Suppressor macrophage (primary cell): ENCODE data around the gene MPRIP.

Source experiments
- DNase-seq, 4 experiments: peaks; one replicate each; pipeline ENCODE4 v3.0.0-alpha.2; 2020 to 2022

Gene MPRIP

GRCh38 chr17:17087424-17088015, 45.3 kb downstream of the MPRIP start:
- DNase-seq = no peak

- DNase-seq = no peak
Measured at GRCh38 chr17:17088086-17088485, 45.8 kb downstream of the MPRIP start.

DNA sequence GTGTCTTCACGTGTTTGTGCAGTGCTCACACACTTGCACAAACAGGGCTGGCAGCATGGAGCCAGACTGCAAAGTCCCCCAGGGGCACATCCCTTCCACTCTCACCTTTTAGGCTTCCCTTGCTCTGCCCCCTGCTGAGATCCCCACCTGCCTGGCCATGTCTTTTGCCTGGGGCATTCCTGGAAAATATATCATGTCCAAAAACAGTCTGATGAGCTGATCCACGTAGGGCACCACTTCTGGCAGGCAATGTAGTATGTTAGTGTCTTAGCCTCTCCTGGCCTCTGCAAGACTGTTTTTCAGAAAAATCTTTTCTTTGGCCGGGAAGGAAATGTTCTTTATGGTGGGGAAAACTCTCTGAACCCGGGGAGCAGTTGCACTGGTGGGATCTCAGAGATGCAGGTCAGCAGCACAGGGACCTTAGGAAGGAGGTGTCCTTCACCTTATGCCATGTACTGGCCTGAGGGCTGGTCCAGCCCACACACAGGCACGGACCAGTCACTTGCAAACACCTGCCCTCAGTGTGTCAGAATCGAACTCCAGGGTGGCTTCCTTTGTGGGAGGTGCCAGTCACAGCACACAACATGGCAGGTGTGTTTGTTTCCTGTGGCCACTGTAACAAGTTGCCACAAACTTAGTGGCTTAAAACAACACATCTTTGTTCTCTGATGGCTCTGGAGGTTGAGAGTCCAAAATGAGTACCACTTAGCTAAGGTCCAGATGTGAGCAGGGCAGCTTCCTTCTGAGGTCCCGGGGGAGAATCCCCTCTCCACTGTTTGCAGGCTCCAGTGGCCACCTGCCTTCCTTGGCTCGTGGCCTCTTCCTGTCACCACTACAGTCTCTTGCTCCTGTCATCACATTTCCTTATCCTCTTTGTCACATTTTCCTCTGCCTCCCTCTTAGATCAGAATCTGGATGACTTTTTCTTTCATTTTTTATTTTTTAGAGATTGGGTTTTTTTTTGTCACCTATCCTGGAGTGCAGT, 46.6 kb downstream of the MPRIP start:
- DNase-seq = no peak

DNA sequence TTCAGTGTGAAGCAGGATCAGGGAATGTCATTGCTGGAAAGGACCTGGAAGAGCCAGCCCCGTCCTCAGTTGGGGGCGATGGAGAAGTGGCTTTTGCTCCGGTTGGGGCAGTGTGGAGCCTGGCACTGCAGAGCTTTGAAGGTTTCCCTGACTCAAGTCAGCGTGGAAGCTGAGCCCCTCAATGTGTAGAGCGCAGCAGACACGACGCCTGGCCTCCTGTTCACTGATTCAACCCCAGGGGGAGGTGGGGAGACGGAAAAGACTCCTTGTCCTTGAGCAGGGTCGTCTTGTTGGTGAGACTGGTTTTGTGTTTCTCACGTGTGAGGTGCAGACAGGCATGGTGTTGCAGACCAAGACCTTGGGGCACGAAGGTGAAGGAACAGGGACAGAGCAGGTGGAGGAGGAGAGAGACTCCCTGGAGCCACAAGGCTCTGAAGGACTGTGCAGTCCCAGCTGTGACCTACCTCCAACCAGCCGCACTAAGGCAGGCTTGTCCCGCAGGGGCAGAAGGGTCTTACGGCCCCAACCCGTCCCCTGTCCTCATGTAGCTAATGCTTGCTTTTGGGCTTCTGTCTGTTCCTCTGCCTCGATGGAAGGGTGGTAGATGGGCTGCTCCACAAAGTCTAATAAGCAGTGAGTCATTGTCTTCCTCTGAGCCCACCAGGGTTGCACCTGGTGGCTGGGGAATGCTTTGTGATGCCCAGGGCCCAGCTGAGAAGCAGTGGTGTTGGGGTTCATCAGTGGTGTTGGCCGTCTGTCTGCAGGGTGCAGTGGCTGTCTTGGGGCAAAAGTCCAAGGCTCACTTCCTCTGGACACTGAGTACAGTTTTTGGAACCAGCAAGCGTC, 47.8 kb downstream of the MPRIP start:
- no peak for DNase-seq

- DNase-seq = no peak
Measured at GRCh38 chr17:17090642-17091103, 48.4 kb downstream of the MPRIP start.

DNA sequence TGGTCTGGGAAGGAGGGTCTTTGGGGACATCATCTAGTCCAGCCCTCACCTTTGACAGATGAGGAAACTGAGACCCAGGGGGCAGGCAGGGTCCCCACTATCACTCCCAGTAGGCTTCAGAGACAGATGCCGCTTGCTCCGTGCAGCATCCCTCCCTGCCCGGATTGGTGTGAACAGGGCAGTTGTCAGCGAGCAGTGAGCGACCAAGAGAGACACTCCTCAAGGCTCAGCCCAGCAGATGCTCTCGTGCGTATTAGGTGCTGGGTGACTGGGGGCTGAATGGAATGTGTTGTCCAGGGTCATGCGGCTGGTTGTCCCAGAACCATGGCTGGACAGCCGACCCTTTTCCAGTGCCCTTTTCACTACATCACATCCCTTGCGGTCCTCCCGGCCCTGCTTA, 49.0 kb downstream of the MPRIP start:
- no peak for DNase-seq

DNA sequence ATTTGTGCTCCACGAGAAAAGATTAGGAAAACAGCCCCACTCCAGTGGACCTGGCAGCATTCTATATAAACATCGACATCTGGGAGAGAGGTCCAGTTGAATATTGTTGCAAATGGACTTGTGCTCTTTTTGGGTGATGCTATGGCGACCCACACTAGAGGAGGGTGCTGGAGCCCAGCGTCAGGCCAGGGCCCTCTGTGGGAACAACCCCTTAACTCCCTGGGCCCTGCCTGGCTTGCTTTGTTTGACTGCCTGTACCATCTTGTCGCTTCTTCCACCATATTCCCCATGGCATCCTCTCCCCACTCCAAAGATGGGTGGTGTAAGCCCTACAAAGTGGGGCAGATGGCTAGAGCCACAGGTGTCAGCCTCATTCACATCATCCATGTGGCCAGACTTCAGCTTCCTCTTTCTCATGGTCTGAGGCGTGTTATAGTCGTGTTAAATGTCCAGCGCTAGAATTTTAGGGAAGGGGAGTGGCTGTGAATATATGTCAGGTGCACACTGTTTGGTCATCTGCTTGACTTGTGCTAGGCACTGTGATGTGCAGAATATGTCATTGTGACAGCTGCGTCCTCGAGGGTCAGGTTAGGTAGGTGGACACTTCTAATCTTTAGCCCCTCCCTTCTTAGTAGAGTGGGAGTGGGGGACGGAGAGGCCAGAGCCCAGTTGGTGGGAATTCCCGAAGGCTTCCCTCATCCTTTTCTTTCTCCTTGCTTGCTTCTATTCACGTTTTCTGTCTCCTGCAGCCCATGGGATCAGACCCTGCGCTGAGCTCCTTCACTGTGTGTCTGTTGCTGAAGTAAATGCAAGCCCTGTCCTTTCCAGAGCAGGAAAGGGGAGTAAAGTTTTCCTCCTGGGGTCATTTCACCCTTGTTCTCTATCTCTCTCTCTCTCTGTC, 49.8 kb downstream of the MPRIP start:
- DNase-seq = peak; percentile 15 to 45 (median 30)

GRCh38 chr17:17093764-17094163, 51.5 kb downstream of the MPRIP start:
- no peak for DNase-seq

- DNase-seq = no peak
Measured at GRCh38 chr17:17096438-17097178, 54.4 kb downstream of the MPRIP start.

- DNase-seq = no peak
Measured at GRCh38 chr17:17097763-17098345, 55.6 kb downstream of the MPRIP start.

DNA sequence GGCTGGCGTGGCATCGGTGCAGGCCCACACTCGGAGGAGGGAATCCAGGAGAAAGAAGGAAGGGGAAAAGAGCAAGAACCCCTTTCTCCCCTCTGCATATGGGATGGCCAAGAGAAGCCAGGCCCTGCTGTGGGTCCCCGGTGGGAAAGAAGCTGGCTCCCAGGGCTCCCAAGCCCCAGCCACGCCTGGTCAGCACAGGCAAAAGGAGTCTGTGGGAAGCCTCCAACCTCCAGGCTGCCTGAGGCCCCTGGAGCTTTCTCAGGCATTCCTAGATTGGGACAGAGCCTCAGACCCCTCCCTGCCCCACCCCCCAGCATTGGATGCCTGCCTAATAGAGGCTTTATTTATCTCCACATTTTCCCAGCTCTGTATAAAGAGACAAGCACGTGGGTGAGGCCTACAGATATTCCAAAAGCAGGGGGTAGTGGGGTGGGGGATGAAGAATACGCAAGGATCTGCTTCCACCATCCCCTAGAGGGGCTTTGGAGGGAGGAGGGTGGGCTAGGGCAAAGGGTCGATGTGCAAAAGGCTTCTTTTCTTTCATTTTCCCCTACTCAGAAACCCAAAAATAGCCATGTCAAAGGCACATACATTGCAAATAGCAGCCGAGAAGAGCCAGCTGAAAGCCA, 56.4 kb downstream of the MPRIP start:
- no peak for DNase-seq

GRCh38 chr17:17102176-17102575, 59.9 kb downstream of the MPRIP start:
- no peak for DNase-seq

DNA sequence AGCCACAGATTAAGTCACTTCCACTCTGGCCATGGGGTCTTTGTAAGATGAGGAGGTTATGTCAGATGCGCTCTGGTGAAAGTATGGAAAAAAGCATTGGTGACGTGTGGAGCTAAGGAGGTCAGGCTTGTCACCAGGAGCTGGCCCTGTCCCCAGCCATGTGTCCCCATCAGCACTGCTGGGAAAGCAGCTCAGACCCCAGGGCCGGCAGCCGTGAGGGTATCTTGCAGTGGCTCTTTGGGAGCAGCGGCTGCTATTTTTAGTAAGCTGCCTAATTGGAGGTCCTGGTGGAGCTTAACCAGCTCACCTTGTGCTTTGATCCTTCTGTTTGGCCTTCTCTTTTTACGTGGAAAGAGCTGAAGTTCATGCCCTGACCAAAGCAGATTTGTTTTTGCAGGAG, 60.9 kb downstream of the MPRIP start:
- DNase-seq = no peak

- no peak for DNase-seq
Measured at GRCh38 chr17:17104036-17104435, 61.8 kb downstream of the MPRIP start.

- DNase-seq = no peak
Measured at GRCh38 chr17:17104494-17104893, 62.2 kb downstream of the MPRIP start.

GRCh38 chr17:17105976-17106375, 63.7 kb downstream of the MPRIP start:
- no peak for DNase-seq

- DNase-seq = no peak
Measured at GRCh38 chr17:17106756-17107155, 64.5 kb downstream of the MPRIP start.

- DNase-seq = no peak
Measured at GRCh38 chr17:17107281-17107680, 65.0 kb downstream of the MPRIP start.

- no peak for DNase-seq
Measured at GRCh38 chr17:17107891-17108431, 65.7 kb downstream of the MPRIP start.
